ENCODE measurements around the gene APEH. TPM values are rescaled to one million over a fixed set of nuclear protein-coding genes. Genes with fewer than 3 reads are reported as not detected.

Gene APEH
- total and polyA plus RNA-seq, 2 of the 13 experiments (the other 11 are each of a cell fraction or from before 2014, with no cell fraction given) = 116 to 130 TPM

- TF ChIP-seq, protein P1, sequence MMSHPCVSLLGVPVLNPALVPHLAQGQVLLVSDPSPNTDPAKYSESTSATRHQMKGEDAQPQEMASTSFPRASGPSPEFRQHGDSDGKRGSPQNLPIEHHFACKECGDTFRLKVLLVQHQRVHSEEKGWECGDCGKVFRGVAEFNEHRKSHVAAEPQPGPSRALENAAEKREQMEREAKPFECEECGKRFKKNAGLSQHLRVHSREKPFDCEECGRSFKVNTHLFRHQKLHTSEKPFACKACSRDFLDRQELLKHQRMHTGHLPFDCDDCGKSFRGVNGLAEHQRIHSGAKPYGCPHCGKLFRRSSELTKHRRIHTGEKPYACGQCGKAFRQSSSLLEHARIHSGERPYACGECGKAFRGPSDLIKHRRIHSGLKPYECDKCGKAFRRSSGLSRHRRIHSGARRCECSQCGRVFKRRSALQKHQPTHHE (CRISPR knock-in tag; IDR thresholded peaks at IDR 0.05; ENCODE audit: borderline replicate concordance) = peak; percentile 67; the same call in 1 of the 2 replicates
- peak; percentile 53; the same call in 1 of the 2 replicates for TF ChIP-seq NCOR1 (IDR thresholded peaks at IDR 0.05; ENCODE audit: borderline replicate concordance, low read length)
- TF ChIP-seq YY1 (IDR thresholded peaks at IDR 0.05; ENCODE audit: insufficient read depth, insufficient replicate concordance, low read depth, low read length) = peak; percentile 30
- TF ChIP-seq TMF1 (CRISPR knock-in tag; IDR thresholded peaks at IDR 0.05; ENCODE audit: low read depth) = peak; percentile 18; the same call in 1 of the 2 replicates
- TF ChIP-seq REXO4 (CRISPR knock-in tag; IDR thresholded peaks at IDR 0.05; ENCODE audit: borderline replicate concordance) = no peak
- peak; percentile 81 for TF ChIP-seq HDAC1 (CRISPR knock-in tag; IDR thresholded peaks at IDR 0.05)
- TF ChIP-seq SRY (CRISPR knock-in tag; IDR thresholded peaks at IDR 0.05) = peak; percentile 88
- TF ChIP-seq, protein P2, sequence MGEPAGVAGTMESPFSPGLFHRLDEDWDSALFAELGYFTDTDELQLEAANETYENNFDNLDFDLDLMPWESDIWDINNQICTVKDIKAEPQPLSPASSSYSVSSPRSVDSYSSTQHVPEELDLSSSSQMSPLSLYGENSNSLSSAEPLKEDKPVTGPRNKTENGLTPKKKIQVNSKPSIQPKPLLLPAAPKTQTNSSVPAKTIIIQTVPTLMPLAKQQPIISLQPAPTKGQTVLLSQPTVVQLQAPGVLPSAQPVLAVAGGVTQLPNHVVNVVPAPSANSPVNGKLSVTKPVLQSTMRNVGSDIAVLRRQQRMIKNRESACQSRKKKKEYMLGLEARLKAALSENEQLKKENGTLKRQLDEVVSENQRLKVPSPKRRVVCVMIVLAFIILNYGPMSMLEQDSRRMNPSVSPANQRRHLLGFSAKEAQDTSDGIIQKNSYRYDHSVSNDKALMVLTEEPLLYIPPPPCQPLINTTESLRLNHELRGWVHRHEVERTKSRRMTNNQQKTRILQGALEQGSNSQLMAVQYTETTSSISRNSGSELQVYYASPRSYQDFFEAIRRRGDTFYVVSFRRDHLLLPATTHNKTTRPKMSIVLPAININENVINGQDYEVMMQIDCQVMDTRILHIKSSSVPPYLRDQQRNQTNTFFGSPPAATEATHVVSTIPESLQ (CRISPR knock-in tag; conservative IDR thresholded peaks at IDR 0.05) = no peak
- TF ChIP-seq PHB2 (IDR thresholded peaks at IDR 0.05; ENCODE audit: partially characterized antibody) = no peak
- TF ChIP-seq ZNF326 (CRISPR knock-in tag; IDR thresholded peaks at IDR 0.05; ENCODE audit: borderline replicate concordance) = 0 out of 2 replicates have a peak, but pooled peaks have one; percentile 82
- TF ChIP-seq ZNF256 (CRISPR knock-in tag; conservative IDR thresholded peaks at IDR 0.05) = 0 out of 2 replicates have a peak, but pooled peaks have one; percentile 37
- no peak for TF ChIP-seq ZNF782 (CRISPR knock-in tag; IDR thresholded peaks at IDR 0.05; ENCODE audit: borderline replicate concordance)
- TF ChIP-seq ZNF513 (CRISPR knock-in tag; conservative IDR thresholded peaks at IDR 0.05) = no peak
- TF ChIP-seq ZFP36L1 (CRISPR knock-in tag; IDR thresholded peaks at IDR 0.05) = 0 out of 2 replicates have a peak, but pooled peaks have one; percentile 47
- no peak for TF ChIP-seq POLR2AphosphoS2 (IDR thresholded peaks at IDR 0.05; ENCODE audit: low read depth, low read length)
- TF ChIP-seq KLF11 (CRISPR knock-in tag; IDR thresholded peaks at IDR 0.05) = peak; percentile 91
- no peak for TF ChIP-seq GABPA (IDR thresholded peaks at IDR 0.05; ENCODE audit: low read depth, low read length)
- no peak for TF ChIP-seq GABPA (CRISPR knock-in tag; IDR thresholded peaks at IDR 0.05; ENCODE audit: low read depth)
- TF ChIP-seq, protein P3, sequence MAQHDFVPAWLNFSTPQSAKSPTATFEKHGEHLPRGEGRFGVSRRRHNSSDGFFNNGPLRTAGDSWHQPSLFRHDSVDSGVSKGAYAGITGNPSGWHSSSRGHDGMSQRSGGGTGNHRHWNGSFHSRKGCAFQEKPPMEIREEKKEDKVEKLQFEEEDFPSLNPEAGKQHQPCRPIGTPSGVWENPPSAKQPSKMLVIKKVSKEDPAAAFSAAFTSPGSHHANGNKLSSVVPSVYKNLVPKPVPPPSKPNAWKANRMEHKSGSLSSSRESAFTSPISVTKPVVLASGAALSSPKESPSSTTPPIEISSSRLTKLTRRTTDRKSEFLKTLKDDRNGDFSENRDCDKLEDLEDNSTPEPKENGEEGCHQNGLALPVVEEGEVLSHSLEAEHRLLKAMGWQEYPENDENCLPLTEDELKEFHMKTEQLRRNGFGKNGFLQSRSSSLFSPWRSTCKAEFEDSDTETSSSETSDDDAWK (CRISPR knock-in tag; IDR thresholded peaks at IDR 0.05) = no peak
- peak; percentile 74 for TF ChIP-seq ZGPAT (CRISPR knock-in tag; IDR thresholded peaks at IDR 0.05)
These were observed at the start of gene APEH (continued) for GRCh38 chr3:49673715-49674496.
